ENCODE results near the gene PRDM1. TPM values are rescaled to one million over a fixed set of nuclear protein-coding genes. Genes with fewer than 3 reads are reported as not detected.
A peak's percentile ranks its signal among the peaks of the same experiment; 100 is the strongest.

Gene PRDM1
- total RNA-seq, 4 donors from 2014 or later: 1.6 to 2.4 (median 1.9) TPM

GRCh38 chr6:106084106-106084988 is 1.8 kb upstream of the PRDM1 start:
- in situ Hi-C loops (cut with MboI; ENCODE audit: low sequenced_read_pairs in 4 of 4): no loop called here
- peaks cover 7 to 10% of the 10 kb centered on the region in 2 donors for H3K4me1 ChIP-seq

GRCh38 chr6:106084989-106085691 is 996 bp upstream of the PRDM1 start:
- ATAC-seq (no peak), DNase-seq (no peak)
- intact Hi-C loops (cut with DNase I; ENCODE audit: low total_unique reads) (loop anchor here (5.0 to 10.0 kb wide), 4 partner anchors 93 to 600 kb away; no protein-coding TSS in a partner anchor), in situ Hi-C loops (cut with MboI; ENCODE audit: low sequenced_read_pairs in 4 of 4) (no loop called here)
- Histone ChIP-seq H3K9me3 (no peaks in the 10 kb centered on the region), H3K27ac (peak overlapping the region; percentile 8 to 54 (median 34)), H3K4me3 (peak overlapping the region; percentile 53 to 69 (median 59)), H3K4me1 (peaks cover 7 to 10% of the 10 kb centered on the region in 2 donors), H3K36me3 (no peaks in the 10 kb centered on the region), H3K27me3 (peaks cover 0 to 13% (median 0%) of the 10 kb centered on the region in 3 donors)
- no peak for TF ChIP-seq POLR2A (IDR thresholded peaks at IDR 0.05)
- no peak for TF ChIP-seq CTCF (IDR thresholded peaks at IDR 0.05 in 4 of 5, conservative IDR thresholded peaks at IDR 0.05 in 1 of 5)

More at GRCh38 chr6:106084106-106084988, 1.8 kb upstream of the PRDM1 start:
- H3K4me3 ChIP-seq: peak overlapping the region in 1 of 4 donors; percentile 1
- intact Hi-C loops (cut with DNase I; ENCODE audit: low total_unique reads): loop anchor here (10.0 kb wide), 1 partner anchor 600 kb away; no protein-coding TSS in a partner anchor
- ATAC-seq (peak in 1 of 2 donors; percentile 43), DNase-seq (peak in 1 of 2 donors; percentile 30)
- TF ChIP-seq CTCF (IDR thresholded peaks at IDR 0.05 in 4 of 5, conservative IDR thresholded peaks at IDR 0.05 in 1 of 5): no peak
- no peak for TF ChIP-seq POLR2A (IDR thresholded peaks at IDR 0.05)
- no peaks in the 10 kb centered on the region for H3K9me3 ChIP-seq
- no peaks in the 10 kb centered on the region for H3K36me3 ChIP-seq
- peaks cover 0 to 7% (median 0%) of the 10 kb centered on the region in 3 donors for H3K27me3 ChIP-seq
- H3K27ac ChIP-seq: peak overlapping the region in 1 of 4 donors; percentile 16

- ATAC-seq (no peak), DNase-seq (no peak)
- Histone ChIP-seq H3K4me3 (peak overlapping the region; percentile 53 to 69 (median 59)), H3K9me3 (no peaks in the 10 kb centered on the region), H3K27me3 (peaks cover 0 to 13% (median 0%) of the 10 kb centered on the region in 3 donors), H3K4me1 (peaks cover 7 to 10% of the 10 kb centered on the region in 2 donors), H3K27ac (peak overlapping the region; percentile 29 to 54 (median 45)), H3K36me3 (no peaks in the 10 kb centered on the region)
- intact Hi-C loops (cut with DNase I; ENCODE audit: low total_unique reads) (loop anchor here (5.0 to 10.0 kb wide), 4 partner anchors 93 to 601 kb away; no protein-coding TSS in a partner anchor), in situ Hi-C loops (cut with MboI; ENCODE audit: low sequenced_read_pairs in 4 of 4) (no loop called here)
- TF ChIP-seq POLR2A (IDR thresholded peaks at IDR 0.05) (no peak), CTCF (IDR thresholded peaks at IDR 0.05 in 4 of 5, conservative IDR thresholded peaks at IDR 0.05 in 1 of 5) (no peak)
Observed at GRCh38 chr6:106085692-106085983, 498 bp upstream of the PRDM1 start.

GRCh38 chr6:106086814-106087175 is 659 bp downstream of the PRDM1 start:
- Histone ChIP-seq H3K9me3 (no peaks in the 10 kb centered on the region), H3K27ac (peak overlapping the region in 1 of 4 donors; percentile 51), H3K36me3 (no peaks in the 10 kb centered on the region), H3K4me3 (peak overlapping the region; percentile 53 to 69 (median 59)), H3K4me1 (peaks cover 7 to 10% of the 10 kb centered on the region in 2 donors), H3K27me3 (peaks cover 0 to 13% (median 0%) of the 10 kb centered on the region in 3 donors)
- in situ Hi-C loops (cut with MboI; ENCODE audit: low sequenced_read_pairs in 4 of 4): no loop called here
- intact Hi-C loops (cut with DNase I; ENCODE audit: low total_unique reads): loop anchor here (5.0 to 10.0 kb wide), 4 partner anchors 94 to 602 kb away; no protein-coding TSS in a partner anchor
- no peak for TF ChIP-seq CTCF (IDR thresholded peaks at IDR 0.05 in 4 of 5, conservative IDR thresholded peaks at IDR 0.05 in 1 of 5)
- no peak for TF ChIP-seq POLR2A (IDR thresholded peaks at IDR 0.05)
- no peak for ATAC-seq
- DNase-seq: no peak

Data from gastrocnemius medialis (tissue), 4 donors.